MM.1S (cell line): ENCODE measurements around the gene MLXIPL.

Experiments
- CTCF ChIP-seq: fragments of 300-600 bp; sonication (generic); IDR thresholded peaks from 2 replicates; pipeline ENCODE4 v1.5.1; 2016; ENCODE audit warnings: antibody characterized with exemption, low read length, mixed read lengths
- EZH2 ChIP-seq: fragments of 300-600 bp; sonication (generic); optimal IDR thresholded peaks from 2 replicates; pipeline ENCODE3; 2017; ENCODE audit warnings: low read depth, mild to moderate bottlenecking, antibody characterized with exemption, low read length, mixed read lengths

GRCh38 chr7:73556208-73557107 is 67.9 kb downstream of the MLXIPL start:
- TF ChIP-seq EZH2 (no peak), CTCF (no peak)
